GM11168 (cell line): ENCODE results near the gene NUDT16.

Source experiments
- in situ Hi-C: fragments of 300-500 bp; cut with MboI; formaldehyde crosslinking; loops from one replicate; pipeline ENCODE4 v1.12.0; 2022; ENCODE audit warnings: low sequenced_read_pairs; ENCODE audit not compliant: unreplicated experiment

Gene NUDT16

GRCh38 chr3:131432441-131432840 lies 50.9 kb downstream of the NUDT16 start:
- in situ Hi-C loops = no loop called here

- in situ Hi-C loops = no loop called here
Observed at GRCh38 chr3:131435000-131435399, 53.4 kb downstream of the NUDT16 start.
